Naive B cell (primary cell): ENCODE data around the gene CCSER2. TPM values are rescaled to one million over a fixed set of nuclear protein-coding genes. Genes with fewer than 3 reads are reported as not detected.
A peak's percentile ranks its signal among the peaks of the same experiment; 100 is the strongest.
"Not testable (repeated sequence)": the region's sequence is repeated elsewhere in the genome, so short reads cannot be mapped to it uniquely, and the experiment has no call there.

Experiments
- ATAC-seq, 2 donors: fragments of 150-1000 bp; cut with Tn5 transposase; 2 replicates each; pipeline ENCODE4 v1.10.0; 2021; ENCODE audit warnings: low read depth in 2 of 2, mild to moderate bottlenecking in 2 of 2, moderate library complexity in 2 of 2
- DNase-seq: peaks from one replicate; pipeline ENCODE4 v3.0.0; 2022
- H3K27ac Mint-ChIP-seq, 6 donors: one replicate each; pipeline ENCODE4 v1.8.0; 2020 to 2022; ENCODE audit warnings: mild to moderate bottlenecking in 6 of 6, mixed read lengths in 6 of 6, moderate library complexity in 5 of 6, inconsistent platforms in 2 of 6
- H3K27me3 Mint-ChIP-seq, 3 donors: one replicate each; pipeline ENCODE4 v1.8.0; 2021 to 2022; ENCODE audit warnings: mixed read lengths in 3 of 3, mild to moderate bottlenecking in 1 of 3
- H3K36me3 Mint-ChIP-seq, 2 donors: one replicate each; pipeline ENCODE4 v1.8.0; 2020 to 2022; ENCODE audit warnings: mixed read lengths in 2 of 2, inconsistent platforms in 1 of 2, mild to moderate bottlenecking in 1 of 2
- H3K4me1 Mint-ChIP-seq, 3 donors: one replicate each; pipeline ENCODE4 v1.8.0; 2020 to 2022; ENCODE audit warnings: mixed read lengths in 3 of 3, inconsistent platforms in 1 of 3, mild to moderate bottlenecking in 1 of 3, moderate library complexity in 1 of 3
- H3K4me3 Mint-ChIP-seq, 8 donors: one replicate each; pipeline ENCODE4 v1.8.0; 2020 to 2022; ENCODE audit warnings: mild to moderate bottlenecking in 8 of 8, mixed read lengths in 8 of 8, moderate library complexity in 8 of 8, inconsistent platforms in 2 of 8
- H3K9me3 Mint-ChIP-seq, 7 donors: one replicate each; pipeline ENCODE4 v1.8.0; 2020 to 2022; ENCODE audit warnings: mixed read lengths in 7 of 7, mild to moderate bottlenecking in 5 of 7, inconsistent platforms in 2 of 7, moderate library complexity in 1 of 7
- polyA plus RNA-seq, 6 donors: library from polyadenylated mRNA; unstranded; fragments of 300-500 nt; fragmentation: Illumina TruSeq; gene quantifications; one replicate each; pipeline ENCODE4 v1.2.3, GENCODE V29; 2021; ENCODE audit warnings: low read depth in 6 of 6

Gene CCSER2
- polyA plus RNA-seq, 6 donors from 2014 or later: 19.4 to 45.1 (median 33.6) TPM

GRCh38 chr10:84423719-84424118, 95.3 kb downstream of the CCSER2 start:
- H3K4me1 Mint-ChIP-seq: peaks cover 9 to 16% (median 9%) of the 10 kb centered on the region in 3 donors
- H3K36me3 Mint-ChIP-seq: peaks cover 47 to 49% of the 10 kb centered on the region in 2 donors
- no peak for ATAC-seq
- H3K4me3 Mint-ChIP-seq: no peak overlapping the region
- H3K27ac Mint-ChIP-seq: no peak overlapping the region
- no peaks in the 10 kb centered on the region for H3K27me3 Mint-ChIP-seq
- H3K9me3 Mint-ChIP-seq: peaks cover 5 to 25% (median 19%) of the 10 kb centered on the region in 7 donors
- no peak for DNase-seq

GRCh38 chr10:84424731-84425167, 96.4 kb downstream of the CCSER2 start:
- peaks cover 40 to 43% of the 10 kb centered on the region in 2 donors for H3K36me3 Mint-ChIP-seq
- no peaks in the 10 kb centered on the region for H3K27me3 Mint-ChIP-seq
- H3K4me1 Mint-ChIP-seq: peaks cover 6 to 26% (median 13%) of the 10 kb centered on the region in 3 donors
- H3K4me3 Mint-ChIP-seq: no peak overlapping the region
- peaks cover 5 to 21% (median 15%) of the 10 kb centered on the region in 7 donors for H3K9me3 Mint-ChIP-seq
- DNase-seq: no peak
- H3K27ac Mint-ChIP-seq: peak overlapping the region in 5 of 6 donors; percentile 22 to 86 (median 75)
- ATAC-seq: no peak

- DNase-seq (no peak), ATAC-seq (no peak)
- peaks cover 11 to 19% of the 10 kb centered on the region in 2 donors for H3K36me3 Mint-ChIP-seq
- peak overlapping the region in 1 of 6 donors; percentile 0 for H3K27ac Mint-ChIP-seq
- no peaks in the 10 kb centered on the region for H3K27me3 Mint-ChIP-seq
- H3K4me3 Mint-ChIP-seq: no peak overlapping the region
- H3K9me3 Mint-ChIP-seq: peaks cover 0 to 2% (median 0%) of the 10 kb centered on the region in 7 donors
- peaks cover 12 to 33% (median 16%) of the 10 kb centered on the region in 3 donors for H3K4me1 Mint-ChIP-seq
Measured at GRCh38 chr10:84427903-84428650, 99.7 kb downstream of the CCSER2 start.

- H3K36me3 Mint-ChIP-seq: peaks cover 6 to 16% of the 10 kb centered on the region in 2 donors
- H3K9me3 Mint-ChIP-seq: peaks cover 0 to 2% (median 0%) of the 10 kb centered on the region in 7 donors
- no peak overlapping the region for H3K4me3 Mint-ChIP-seq
- H3K27ac Mint-ChIP-seq: peak overlapping the region in 1 of 6 donors; percentile 71
- no peaks in the 10 kb centered on the region for H3K27me3 Mint-ChIP-seq
- no peak for DNase-seq
- peaks cover 16 to 33% (median 17%) of the 10 kb centered on the region in 3 donors for H3K4me1 Mint-ChIP-seq
- ATAC-seq: no peak
Measured at GRCh38 chr10:84428711-84429110, 100.3 kb downstream of the CCSER2 start.

- peaks cover 8 to 27% (median 12%) of the 10 kb centered on the region in 3 donors for H3K4me1 Mint-ChIP-seq
- peak overlapping the region in 1 of 6 donors; percentile 17 for H3K27ac Mint-ChIP-seq
Measured at GRCh38 chr10:84429926-84430520, 101.6 kb downstream of the CCSER2 start.

GRCh38 chr10:84432891-84433290, 104.5 kb downstream of the CCSER2 start:
- H3K9me3 Mint-ChIP-seq: peaks cover 0 to 4% (median 0%) of the 10 kb centered on the region in 7 donors
- H3K4me1 Mint-ChIP-seq: peaks cover 7 to 21% (median 20%) of the 10 kb centered on the region in 3 donors
- ATAC-seq (no peak), DNase-seq (no peak)
- H3K36me3 Mint-ChIP-seq: peaks cover 2 to 24% of the 10 kb centered on the region in 2 donors
- no peak overlapping the region for H3K27ac Mint-ChIP-seq
- H3K4me3 Mint-ChIP-seq: no peak overlapping the region
- H3K27me3 Mint-ChIP-seq: no peaks in the 10 kb centered on the region

More at GRCh38 chr10:84429926-84430520, 101.6 kb downstream of the CCSER2 start:
- DNase-seq: peak; percentile 14
- peaks cover 6 to 16% of the 10 kb centered on the region in 2 donors for H3K36me3 Mint-ChIP-seq
- H3K27me3 Mint-ChIP-seq: no peaks in the 10 kb centered on the region
- H3K9me3 Mint-ChIP-seq: peaks cover 0 to 2% (median 0%) of the 10 kb centered on the region in 7 donors
- H3K4me3 Mint-ChIP-seq: no peak overlapping the region
- ATAC-seq: peak; percentile 49 to 55

GRCh38 chr10:84440781-84441180, 112.4 kb downstream of the CCSER2 start:
- Mint-ChIP-seq H3K27ac (no peak overlapping the region), H3K9me3 (peaks cover 0 to 11% (median 4%) of the 10 kb centered on the region in 7 donors), H3K36me3 (peaks cover 33 to 39% of the 10 kb centered on the region in 2 donors), H3K4me1 (peaks cover 0 to 5% (median 0%) of the 10 kb centered on the region in 3 donors), H3K4me3 (no peak overlapping the region), H3K27me3 (no peaks in the 10 kb centered on the region)
- ATAC-seq: no peak
- DNase-seq: no peak

- DNase-seq (no peak), ATAC-seq (no peak)
- Mint-ChIP-seq H3K4me3 (no peak overlapping the region), H3K27me3 (no peaks in the 10 kb centered on the region), H3K27ac (no peak overlapping the region), H3K4me1 (no peaks in the 10 kb centered on the region), H3K36me3 (peaks cover 12 to 33% of the 10 kb centered on the region in 2 donors), H3K9me3 (peaks cover 0 to 6% (median 0%) of the 10 kb centered on the region in 7 donors)
Measured at GRCh38 chr10:84447701-84448400, 119.5 kb downstream of the CCSER2 start.

GRCh38 chr10:84449351-84449750, 121.0 kb downstream of the CCSER2 start:
- not testable (repeated sequence) for H3K27ac Mint-ChIP-seq

GRCh38 chr10:84452003-84452402, 123.6 kb downstream of the CCSER2 start:
- peaks cover 29 to 36% of the 10 kb centered on the region in 2 donors for H3K36me3 Mint-ChIP-seq
- ATAC-seq (no peak), DNase-seq (no peak)
- H3K4me3 Mint-ChIP-seq: no peak overlapping the region
- H3K9me3 Mint-ChIP-seq: peaks cover 0 to 7% (median 0%) of the 10 kb centered on the region in 7 donors
- H3K27ac Mint-ChIP-seq: peak overlapping the region in 1 of 6 donors; percentile 46
- no peaks in the 10 kb centered on the region for H3K27me3 Mint-ChIP-seq
- peaks cover 0 to 4% (median 3%) of the 10 kb centered on the region in 3 donors for H3K4me1 Mint-ChIP-seq

More at GRCh38 chr10:84449351-84449750, 121.0 kb downstream of the CCSER2 start:
- DNase-seq, H3K9me3 Mint-ChIP-seq, H3K4me3 Mint-ChIP-seq, ATAC-seq, H3K27me3 Mint-ChIP-seq, H3K4me1 Mint-ChIP-seq: not testable (repeated sequence)
- peaks cover 17 to 31% of the 10 kb centered on the region in 2 donors for H3K36me3 Mint-ChIP-seq

- Mint-ChIP-seq H3K27ac (no peak overlapping the region), H3K4me1 (peaks cover 0 to 4% (median 3%) of the 10 kb centered on the region in 3 donors), H3K27me3 (no peaks in the 10 kb centered on the region), H3K4me3 (no peak overlapping the region), H3K9me3 (peaks cover 0 to 7% (median 0%) of the 10 kb centered on the region in 7 donors), H3K36me3 (peaks cover 28 to 33% of the 10 kb centered on the region in 2 donors)
- DNase-seq (no peak), ATAC-seq (no peak)
Measured at GRCh38 chr10:84453303-84453702, 124.9 kb downstream of the CCSER2 start.

GRCh38 chr10:84456126-84456525, 127.7 kb downstream of the CCSER2 start:
- H3K36me3 Mint-ChIP-seq: peaks cover 39 to 47% of the 10 kb centered on the region in 2 donors

GRCh38 chr10:84460520-84460919, 132.1 kb downstream of the CCSER2 start:
- Mint-ChIP-seq H3K36me3 (peaks cover 32 to 53% of the 10 kb centered on the region in 2 donors), H3K9me3 (peaks cover 0 to 9% (median 8%) of the 10 kb centered on the region in 7 donors)

More at GRCh38 chr10:84456126-84456525, 127.7 kb downstream of the CCSER2 start:
- Mint-ChIP-seq H3K4me1 (peaks cover 0 to 4% (median 3%) of the 10 kb centered on the region in 3 donors), H3K4me3 (no peak overlapping the region), H3K27ac (peak overlapping the region in 3 of 6 donors; percentile 41 to 53 (median 48)), H3K27me3 (no peaks in the 10 kb centered on the region), H3K9me3 (peaks cover 0 to 15% (median 7%) of the 10 kb centered on the region in 7 donors)
- DNase-seq (no peak), ATAC-seq (no peak)

More at GRCh38 chr10:84460520-84460919, 132.1 kb downstream of the CCSER2 start:
- Mint-ChIP-seq H3K27ac (no peak overlapping the region), H3K4me1 (peaks cover 5 to 11% (median 7%) of the 10 kb centered on the region in 3 donors), H3K27me3 (no peaks in the 10 kb centered on the region), H3K4me3 (no peak overlapping the region)
- no peak for ATAC-seq
- no peak for DNase-seq
